Measurements from ENCODE around the gene CNGB1.

- no peak for TF ChIP-seq CTCF (IDR thresholded peaks at IDR 0.05)
- no peak for TF ChIP-seq POLR2A (IDR thresholded peaks at IDR 0.05)
These were observed 18.0 kb downstream of the CNGB1 start for GRCh38 chr16:57952909-57953308.

All from Peyer's patch (tissue), 4 donors.